Heart left ventricle (tissue), 16 donors: ENCODE results near the gene PCDHGB7. TPM values are rescaled to one million over a fixed set of nuclear protein-coding genes. Genes with fewer than 3 reads are reported as not detected.
A peak's percentile ranks its signal among the peaks of the same experiment; 100 is the strongest.
"Not testable (repeated sequence)": the region's sequence is repeated elsewhere in the genome, so short reads cannot be mapped to it uniquely, and the experiment has no call there.

ENCODE experiments used
- ATAC-seq, 4 donors: fragments of 200-7000 bp; cut with Tn5 transposase; one replicate each; pipeline ENCODE4 v1.9.1; 2020 to 2022; ENCODE audit warnings: moderate library complexity in 4 of 4, mild to moderate bottlenecking in 3 of 4, moderate number of reproducible peaks in 1 of 4
- DNase-seq, 5 donors: peaks; one replicate each; pipeline ENCODE4 v3.0.0-alpha.2; 2020
- H3K27ac ChIP-seq, 12 donors: fragments of 200-600 bp; sonication (generic) in 4 of 12; one replicate each; pipeline versions ENCODE4 v1.5.0 to v1.8.0; 2016 to 2022; ENCODE audit warnings: mild to moderate bottlenecking in 2 of 12
- H3K27me3 ChIP-seq, 9 donors: fragments of 200-600 bp; sonication (generic) in 2 of 9; one replicate each; pipeline versions ENCODE4 v1.5.1 to v1.8.0; 2016 to 2022; ENCODE audit warnings: mild to moderate bottlenecking in 3 of 9
- H3K36me3 ChIP-seq, 9 donors: fragments of 200-600 bp; sonication (generic) in 2 of 9; one replicate each; pipeline versions ENCODE4 v1.5.0 to v1.8.0; 2018 to 2022; ENCODE audit warnings: mild to moderate bottlenecking in 2 of 9
- H3K4me1 ChIP-seq, 12 donors: fragments of 200-600 bp; sonication (generic) in 4 of 12; one replicate each; pipeline versions ENCODE4 v1.5.0 to v1.8.0; 2016 to 2022; ENCODE audit warnings: mild to moderate bottlenecking in 3 of 12
- H3K4me3 ChIP-seq, 12 donors: fragments of 200-600 bp; sonication (generic) in 4 of 12; one replicate each; pipeline versions ENCODE4 v1.5.0 to v1.8.0; 2017 to 2022; ENCODE audit warnings: mild to moderate bottlenecking in 9 of 12, moderate library complexity in 4 of 12
- H3K9me3 ChIP-seq, 12 donors: fragments of 200-600 bp; sonication (generic) in 4 of 12; one replicate each; pipeline versions ENCODE4 v1.5.0 to v1.8.0; 2016 to 2022; ENCODE audit warnings: mild to moderate bottlenecking in 1 of 12
- CTCF ChIP-seq, 12 donors: fragments of 200-600 bp; sonication (generic) in 4 of 12; IDR thresholded peaks; one replicate each; pipeline versions ENCODE4 v1.5.0 to v1.8.0; 2018 to 2022; ENCODE audit warnings: antibody characterized with exemption in 12 of 12, mild to moderate bottlenecking in 5 of 12
- POLR2A ChIP-seq, 2 donors: fragments of 450-650 bp; IDR thresholded peaks; one replicate each; pipeline ENCODE4 v1.6.1; 2017; ENCODE audit warnings: antibody characterized with exemption in 2 of 2, mild to moderate bottlenecking in 2 of 2, moderate library complexity in 2 of 2
- whole genome bisulfite sequencing, 4 donors: extraction: QIAGEN DNeasy Blood & Tissue Kit in 2 of 4; methylation state at CpG; one replicate each; pipeline versions ENCODE4 v1.1.5 to v1.1.7; 2013 to 2018; 5-methylcytosine and 5-hydroxymethylcytosine counted together
- intact Hi-C, 10 donors: fragments of 100-400 bp; cut with DNase I; formaldehyde crosslinking; loops; one replicate each; pipeline versions ENCODE4 v1.11.1 to v1.14.2; 2022
- polyA plus RNA-seq, 2 donors: library from polyadenylated mRNA; stranded (reverse); fragments of 200-250 nt; gene quantifications; one replicate each; pipeline ENCODE4 v1.2.3, GENCODE V29; 2013
- total RNA-seq, 9 donors: library from RNA; depleted of rRNA in 2 of 9; stranded (reverse); fragments of >200 nt in 2 of 9; fragmentation: NEBNext Ultra II Directional in 3 of 9; extraction: Animal tissue kit (Norgen Biotek cat#: 25700) in 3 of 9; gene quantifications; one replicate each; pipeline versions ENCODE4 v1.1.0 to v1.2.4, GENCODE V29; 2016 to 2023
- donor health status: ischemic (EF 13 %, LVEDD 7.1; RV severe dilation, severe dysfunction).
- donor health status: healthy with polysubstance abuse.
- donor health status: DM: no; HTN: yes; CAD: no.
- donor health status: DM: no; HTN: no; CAD: no.
- donor health status: ischemic (EF 25% LVEDD 6.9; RV normal size, moderate dysfunction).
- donor health status: ischemic (EF 25% LVEDD 5.7; RV mildly dilated, moderate dysfunction).
- donor health status: healthy.
- donor health status: DM: yes; HTN: yes; CAD: no.
- donor health status: ischemic (EF 35%, LVEDD 5.7; RV mildly dilated, moderate dysfunction).
- donor health status: nonischemic (EF 11% LVEDD 7.7; RV severe dilation, severe dysfunction).
- donor health status: DM: yes; HTN: yes; CAD: no.
- donor health status: PGD.
- donor health status: ischemic (EF 29% LVEDD 5.4; RV normal size, mild dysfunction).
- donor health status: nonischemic (EF 23%, LVEDD 6.1; RV moderate dilation, normal function).

Gene PCDHGB7
- total and polyA plus RNA-seq, 11 donors, result 3.3 to 15.0 (median 9.2) TPM

- Histone ChIP-seq H3K36me3 (peaks cover 0 to 4% (median 0%) of the 10 kb centered on the region in 9 donors), H3K27ac (no peak overlapping the region), H3K4me1 (peaks cover 0 to 13% (median 0%) of the 10 kb centered on the region in 12 donors), H3K9me3 (peaks cover 0 to 100% (median 65%) of the 10 kb centered on the region in 12 donors), H3K27me3 (peaks cover 0 to 52% (median 0%) of the 10 kb centered on the region in 9 donors), H3K4me3 (peak overlapping the region in 3 of 12 donors; percentile 22 to 35 (median 24))
- WGBS, 4 donors, result 40 to 59% (median 48%) methylated on average over 22 of the region's 22 CpGs
- no peak for TF ChIP-seq CTCF (IDR thresholded peaks at IDR 0.05)
- no peak for TF ChIP-seq POLR2A (IDR thresholded peaks at IDR 0.05)
- DNase-seq, result no peak
- no peak for ATAC-seq
- intact Hi-C loops, result loop anchor here in 2 of 10 donors (10.0 kb wide), 2 partner anchors 59 to 159 kb away; partner anchors contain the start of genes PCDHB15 (in 1 of the 2) and PCDHGA3 (in 1 of the 2)
These were observed 14.1 kb upstream of the PCDHGB7 start for GRCh38 chr5:141403387-141403786.

- peak; percentile 37 to 69 (median 57) for TF ChIP-seq CTCF (IDR thresholded peaks at IDR 0.05)
- ATAC-seq (peak; percentile 57 to 90 (median 84)), DNase-seq (peak in 4 of 5 donors; percentile 53 to 74 (median 67))
- peaks cover 0 to 19% (median 0%) of the 10 kb centered on the region in 9 donors for H3K36me3 ChIP-seq
- 15 to 24% (median 19%) methylated on average over 37 to 51 of the region's 51 CpGs for WGBS, 4 donors
- intact Hi-C loops, result loop anchor here in 3 of 10 donors (5.0 to 10.0 kb wide), 3 partner anchors 63 to 163 kb away; partner anchors contain the start of genes PCDHB15 (in 1 of the 3) and PCDHGA3 (in 1 of the 3)
- peak within 1 kb of the TSS in 7 of 12 donors; percentile 31 to 62 (median 54) for H3K27ac ChIP-seq
- H3K9me3 ChIP-seq, result peaks cover 0 to 100% (median 64%) of the 10 kb centered on the region in 12 donors
- H3K4me3 ChIP-seq, result peak within 1 kb of the TSS in 11 of 12 donors; percentile 6 to 50 (median 40)
- not testable (repeated sequence) for H3K4me1 ChIP-seq
- H3K27me3 ChIP-seq, result peaks cover 0 to 73% (median 0%) of the 10 kb centered on the region in 9 donors
These were observed 9.5 kb upstream of the PCDHGB7 start, which contains the start of gene PCDHGB6 for GRCh38 chr5:141407790-141408505. TSS of gene PCDHGB6 (plus strand) at chr5:141408021. CDS start at chr5:141408203, 182 bp downstream.

GRCh38 chr5:141409598-141410306 lies 7.7 kb upstream of the PCDHGB7 start:
- no peak overlapping the region for H3K4me3 ChIP-seq
- WGBS, 4 donors, result 34 to 60% (median 45%) methylated on average over 12 to 64 of the region's 64 CpGs
- TF ChIP-seq POLR2A (IDR thresholded peaks at IDR 0.05) (no peak), CTCF (IDR thresholded peaks at IDR 0.05) (no peak)
- peaks cover 0 to 100% (median 62%) of the 10 kb centered on the region in 12 donors for H3K9me3 ChIP-seq
- ATAC-seq, result no peak
- H3K27me3 ChIP-seq, result peaks cover 0 to 71% (median 0%) of the 10 kb centered on the region in 9 donors
- intact Hi-C loops, result loop anchor here in 7 of 10 donors (5.0 to 10.0 kb wide), 8 partner anchors 45 to 165 kb away; partner anchors contain the start of genes PCDHGA5 (in 3 of the 7), PCDHB15 (in 1 of the 7), PCDHGA1 (in 1 of the 7) and PCDHGA3 (in 1 of the 7)
- peaks cover 0 to 24% (median 0%) of the 10 kb centered on the region in 9 donors for H3K36me3 ChIP-seq
- DNase-seq, result no peak
- no peak overlapping the region for H3K27ac ChIP-seq
- H3K4me1 ChIP-seq, result peaks cover 0 to 8% (median 0%) of the 10 kb centered on the region in 12 donors
